SK-N-SH treated with all-trans-retinoic acid at 6 μM for 48 hours (cell line): ENCODE measurements around the gene DNASE1L1.

Experiments
- ATAC-seq: fragments of 200-7000 bp; cut with Tn5 transposase; 3 replicates; pipeline ENCODE4 v1.9.1; 2020; ENCODE audit warnings: mild to moderate bottlenecking, moderate library complexity
- ARNTL ChIP-seq: fragments of 450-650 bp; formaldehyde crosslinking; IDR thresholded peaks from 2 replicates; pipeline ENCODE4 v1.5.0; 2020; ENCODE audit warnings: low read depth, mild to moderate bottlenecking, moderate library complexity, borderline replicate concordance
- BACH2 ChIP-seq: fragments of 250-450 bp; sonication (Bioruptor Pico); IDR thresholded peaks from 2 replicates; pipeline ENCODE4 v1.9.0; 2021; ENCODE audit warnings: mild to moderate bottlenecking, borderline replicate concordance
- CSDC2 ChIP-seq: fragments of 250-450 bp; sonication (Bioruptor Pico); IDR thresholded peaks from 2 replicates; pipeline ENCODE4 v1.5.0; 2020; ENCODE audit warnings: mild to moderate bottlenecking, moderate library complexity
- ESRRG ChIP-seq: fragments of 250-450 bp; sonication (Bioruptor Pico); IDR thresholded peaks from 2 replicates; pipeline ENCODE4 v1.6.1; 2021; ENCODE audit warnings: mild to moderate bottlenecking
- GLIS3 ChIP-seq: fragments of 250-450 bp; sonication (Bioruptor Pico); IDR thresholded peaks from 2 replicates; pipeline ENCODE4 v1.5.0; 2020; ENCODE audit warnings: mild to moderate bottlenecking, moderate library complexity
- ISL1 ChIP-seq: fragments of 250-450 bp; sonication (Bioruptor Pico); IDR thresholded peaks from 2 replicates; pipeline ENCODE4 v2.1.2; 2022; ENCODE audit warnings: mild to moderate bottlenecking, moderate library complexity
- OSR1 ChIP-seq: fragments of 250-450 bp; sonication (Bioruptor Pico); IDR thresholded peaks from 2 replicates; pipeline ENCODE4 v1.8.0; 2022; ENCODE audit warnings: moderate library complexity, mild to moderate bottlenecking, inconsistent platforms
- PATZ1 ChIP-seq: fragments of 250-450 bp; sonication (Bioruptor Pico); IDR thresholded peaks from 2 replicates; pipeline ENCODE4 v1.8.0; 2020; ENCODE audit warnings: mild to moderate bottlenecking, moderate library complexity, borderline replicate concordance
- POU6F1 ChIP-seq: fragments of 250-450 bp; sonication (Bioruptor Pico); IDR thresholded peaks from 2 replicates; pipeline ENCODE4 v1.8.0; 2021; ENCODE audit warnings: low read depth, mild to moderate bottlenecking, moderate library complexity, borderline replicate concordance
- PPARA ChIP-seq: fragments of 250-450 bp; sonication (Bioruptor Pico); IDR thresholded peaks from 2 replicates; pipeline ENCODE4 v1.5.0; 2020; ENCODE audit warnings: mild to moderate bottlenecking, borderline replicate concordance
- RARB ChIP-seq: fragments of 250-450 bp; sonication (Bioruptor Pico); IDR thresholded peaks from 2 replicates; pipeline ENCODE4 v1.8.0; 2021; ENCODE audit warnings: mild to moderate bottlenecking, moderate library complexity
- SNAI2 ChIP-seq: fragments of 250-450 bp; sonication (Bioruptor Pico); IDR thresholded peaks from 2 replicates; pipeline ENCODE4 v1.5.0; 2020; ENCODE audit warnings: mild to moderate bottlenecking, moderate library complexity
- TCF4 ChIP-seq: fragments of 250-450 bp; sonication (Bioruptor Pico); IDR thresholded peaks from 2 replicates; pipeline ENCODE4 v1.8.0; 2021; ENCODE audit warnings: mild to moderate bottlenecking, moderate library complexity, borderline replicate concordance
- TOX ChIP-seq: fragments of 250-450 bp; sonication (Bioruptor Pico); IDR thresholded peaks from 2 replicates; pipeline ENCODE4 v1.8.0; 2021; ENCODE audit warnings: mild to moderate bottlenecking, moderate library complexity, borderline replicate concordance
- ZC3H10 ChIP-seq: fragments of 250-450 bp; sonication (Bioruptor Pico); IDR thresholded peaks from 2 replicates; pipeline ENCODE4 v1.5.1; 2021; ENCODE audit warnings: mild to moderate bottlenecking, moderate library complexity
- ZFP3 ChIP-seq: fragments of 250-450 bp; sonication (Bioruptor Pico); IDR thresholded peaks from 2 replicates; pipeline ENCODE4 v1.5.0; 2020; ENCODE audit warnings: mild to moderate bottlenecking, moderate library complexity
- ZFP30 ChIP-seq: fragments of 450-650 bp; formaldehyde crosslinking; IDR thresholded peaks from 2 replicates; pipeline ENCODE4 v1.5.0; 2022; ENCODE audit warnings: mild to moderate bottlenecking, moderate library complexity
- ZNF565 ChIP-seq: fragments of 450-650 bp; formaldehyde crosslinking; conservative IDR thresholded peaks from 2 replicates; pipeline ENCODE4 v1.5.0; 2020; ENCODE audit warnings: low read depth, mild to moderate bottlenecking, moderate library complexity
- ZNF70 ChIP-seq: fragments of 450-650 bp; formaldehyde crosslinking; IDR thresholded peaks from 2 replicates; pipeline ENCODE4 v1.5.0; 2020; ENCODE audit warnings: mild to moderate bottlenecking, moderate library complexity
- ZNF8 ChIP-seq: fragments of 450-650 bp; formaldehyde crosslinking; IDR thresholded peaks from 2 replicates; pipeline ENCODE4 v1.5.0; 2020; ENCODE audit warnings: mild to moderate bottlenecking, moderate library complexity
- TF ChIP-seq, protein P1 (sequence below): fragments of 250-450 bp; sonication (Bioruptor Pico); IDR thresholded peaks from 2 replicates; pipeline ENCODE4 v1.5.1; 2020; ENCODE audit warnings: low read depth, mild to moderate bottlenecking, moderate library complexity
- TF ChIP-seq, protein P2 (sequence below): fragments of 250-450 bp; sonication (Bioruptor Pico); IDR thresholded peaks from 2 replicates; pipeline ENCODE4 v1.5.1; 2021; ENCODE audit warnings: mild to moderate bottlenecking, moderate library complexity

The DNASE1L1 gene

GRCh38 chrX:154457491-154458115, 48.5 kb upstream of the DNASE1L1 start:
- no peak; the same call in 2 of the 3 replicates for ATAC-seq
- TF ChIP-seq BACH2 (CRISPR knock-in tag) (no peak), ZNF565 (CRISPR knock-in tag) (no peak), GLIS3 (CRISPR knock-in tag) (no peak), PPARA (CRISPR knock-in tag) (no peak), CSDC2 (no peak), RARB (CRISPR knock-in tag) (no peak), ZC3H10 (CRISPR knock-in tag) (no peak), POU6F1 (CRISPR knock-in tag) (no peak), ZNF8 (CRISPR knock-in tag) (no peak), SNAI2 (CRISPR knock-in tag) (no peak), ZNF70 (CRISPR knock-in tag) (no peak), ARNTL (CRISPR knock-in tag) (no peak), OSR1 (CRISPR knock-in tag) (no peak), ZFP3 (no peak), ISL1 (CRISPR knock-in tag) (no peak), PATZ1 (CRISPR knock-in tag) (no peak)
- TF ChIP-seq, protein P1, sequence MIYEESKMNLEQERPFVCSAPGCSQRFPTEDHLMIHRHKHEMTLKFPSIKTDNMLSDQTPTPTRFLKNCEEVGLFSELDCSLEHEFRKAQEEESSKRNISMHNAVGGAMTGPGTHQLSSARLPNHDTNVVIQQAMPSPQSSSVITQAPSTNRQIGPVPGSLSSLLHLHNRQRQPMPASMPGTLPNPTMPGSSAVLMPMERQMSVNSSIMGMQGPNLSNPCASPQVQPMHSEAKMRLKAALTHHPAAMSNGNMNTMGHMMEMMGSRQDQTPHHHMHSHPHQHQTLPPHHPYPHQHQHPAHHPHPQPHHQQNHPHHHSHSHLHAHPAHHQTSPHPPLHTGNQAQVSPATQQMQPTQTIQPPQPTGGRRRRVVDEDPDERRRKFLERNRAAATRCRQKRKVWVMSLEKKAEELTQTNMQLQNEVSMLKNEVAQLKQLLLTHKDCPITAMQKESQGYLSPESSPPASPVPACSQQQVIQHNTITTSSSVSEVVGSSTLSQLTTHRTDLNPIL: no peak
- TF ChIP-seq, protein P2, sequence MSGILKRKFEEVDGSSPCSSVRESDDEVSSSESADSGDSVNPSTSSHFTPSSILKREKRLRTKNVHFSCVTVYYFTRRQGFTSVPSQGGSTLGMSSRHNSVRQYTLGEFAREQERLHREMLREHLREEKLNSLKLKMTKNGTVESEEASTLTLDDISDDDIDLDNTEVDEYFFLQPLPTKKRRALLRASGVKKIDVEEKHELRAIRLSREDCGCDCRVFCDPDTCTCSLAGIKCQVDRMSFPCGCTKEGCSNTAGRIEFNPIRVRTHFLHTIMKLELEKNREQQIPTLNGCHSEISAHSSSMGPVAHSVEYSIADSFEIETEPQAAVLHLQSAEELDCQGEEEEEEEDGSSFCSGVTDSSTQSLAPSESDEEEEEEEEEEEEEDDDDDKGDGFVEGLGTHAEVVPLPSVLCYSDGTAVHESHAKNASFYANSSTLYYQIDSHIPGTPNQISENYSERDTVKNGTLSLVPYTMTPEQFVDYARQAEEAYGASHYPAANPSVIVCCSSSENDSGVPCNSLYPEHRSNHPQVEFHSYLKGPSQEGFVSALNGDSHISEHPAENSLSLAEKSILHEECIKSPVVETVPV (CRISPR knock-in tag): no peak

- no peak for TF ChIP-seq CSDC2
- TF ChIP-seq ZC3H10 (CRISPR knock-in tag): no peak
- no peak for TF ChIP-seq PPARA (CRISPR knock-in tag)
- ATAC-seq: no peak
These were observed 43.8 kb upstream of the DNASE1L1 start for GRCh38 chrX:154452823-154453222.

GRCh38 chrX:154450312-154450711, 41.3 kb upstream of the DNASE1L1 start:
- no peak for ATAC-seq
- TF ChIP-seq, protein P1: no peak
- no peak for TF ChIP-seq ZFP30 (CRISPR knock-in tag)
- TF ChIP-seq OSR1 (CRISPR knock-in tag): no peak
- TF ChIP-seq POU6F1 (CRISPR knock-in tag): no peak
- TF ChIP-seq ZFP3: no peak
- no peak for TF ChIP-seq ESRRG
- no peak for TF ChIP-seq GLIS3 (CRISPR knock-in tag)
- no peak for TF ChIP-seq PATZ1 (CRISPR knock-in tag)
- no peak for TF ChIP-seq ZC3H10 (CRISPR knock-in tag)
- TF ChIP-seq, protein P2 (CRISPR knock-in tag): no peak
- no peak for TF ChIP-seq ZNF565 (CRISPR knock-in tag)
- no peak for TF ChIP-seq RARB (CRISPR knock-in tag)
- TF ChIP-seq TOX (CRISPR knock-in tag): no peak
- no peak for TF ChIP-seq SNAI2 (CRISPR knock-in tag)
- TF ChIP-seq ZNF70 (CRISPR knock-in tag): no peak
- no peak for TF ChIP-seq TCF4 (CRISPR knock-in tag)
